ENCODE measurements around the gene H19.

The H19 gene

GRCh38 chr11:1982873-1983600 is 14.6 kb downstream of the H19 start:
- DNase-seq: no peak

- no peak for DNase-seq
These were observed 18.0 kb downstream of the H19 start for GRCh38 chr11:1979607-1980006.

- no peak for DNase-seq
These were observed 18.7 kb downstream of the H19 start for GRCh38 chr11:1978720-1979473.

- DNase-seq: no peak
These were observed 22.5 kb downstream of the H19 start for GRCh38 chr11:1975185-1975584.

- DNase-seq: no peak
These were observed 26.7 kb downstream of the H19 start for GRCh38 chr11:1970956-1971355.

- no peak for DNase-seq
These were observed 27.9 kb downstream of the H19 start for GRCh38 chr11:1969776-1970175.

- no peak for DNase-seq
These were observed 28.6 kb downstream of the H19 start for GRCh38 chr11:1969035-1969434.

- no peak for DNase-seq
These were observed 29.1 kb downstream of the H19 start for GRCh38 chr11:1968454-1969002.

GRCh38 chr11:1967641-1968225 is 29.9 kb downstream of the H19 start:
- no peak for DNase-seq

GRCh38 chr11:1966531-1966930 is 31.1 kb downstream of the H19 start:
- DNase-seq: no peak

- no peak for DNase-seq
These were observed 32.7 kb downstream of the H19 start for GRCh38 chr11:1964955-1965354.

- DNase-seq: no peak
These were observed 33.3 kb downstream of the H19 start for GRCh38 chr11:1964348-1964747.

GRCh38 chr11:1963864-1964263 is 33.8 kb downstream of the H19 start:
- DNase-seq: no peak

- DNase-seq: no peak
These were observed 37.9 kb downstream of the H19 start for GRCh38 chr11:1959786-1960185.

- no peak for DNase-seq
These were observed 39.3 kb downstream of the H19 start for GRCh38 chr11:1958367-1958766.

GRCh38 chr11:1953489-1954266 is 44.0 kb downstream of the H19 start:
- no peak for DNase-seq

GRCh38 chr11:1952806-1953482 is 44.7 kb downstream of the H19 start:
- DNase-seq: no peak

- no peak for DNase-seq
These were observed 47.7 kb downstream of the H19 start for GRCh38 chr11:1949922-1950321.

- no peak for DNase-seq
These were observed 48.3 kb downstream of the H19 start for GRCh38 chr11:1949302-1949701.

GRCh38 chr11:1948389-1948788 is 49.3 kb downstream of the H19 start:
- DNase-seq: no peak

GRCh38 chr11:1947592-1948237 is 49.9 kb downstream of the H19 start:
- no peak for DNase-seq
